ENCODE results near the gene MANBA.

The MANBA gene

GRCh38 chr4:102592256-102592655 lies 168.5 kb downstream of the MANBA start:
- DNase-seq (ENCODE audit: low read depth) = no peak

DNA sequence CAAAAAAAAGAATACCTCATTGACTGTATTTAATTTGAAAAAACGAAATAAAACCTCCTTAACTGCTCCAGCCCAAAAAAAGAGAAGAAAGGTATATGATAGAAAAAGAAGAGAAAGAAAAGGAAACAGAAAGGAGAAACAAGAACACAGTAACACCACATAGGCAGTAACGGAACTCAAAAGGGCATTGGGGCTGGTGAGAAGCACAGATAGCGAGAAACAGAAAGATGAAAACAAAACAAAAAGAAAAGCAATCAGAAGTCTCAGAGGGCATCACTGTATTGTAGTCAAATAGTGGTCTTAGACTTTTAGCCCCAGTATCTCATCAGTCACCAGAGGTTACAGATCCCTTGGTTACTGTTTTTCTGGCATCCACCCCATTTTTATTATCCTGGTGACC lies 171.0 kb downstream of the MANBA start:
- no peak for DNase-seq (ENCODE audit: low read depth)

DNA sequence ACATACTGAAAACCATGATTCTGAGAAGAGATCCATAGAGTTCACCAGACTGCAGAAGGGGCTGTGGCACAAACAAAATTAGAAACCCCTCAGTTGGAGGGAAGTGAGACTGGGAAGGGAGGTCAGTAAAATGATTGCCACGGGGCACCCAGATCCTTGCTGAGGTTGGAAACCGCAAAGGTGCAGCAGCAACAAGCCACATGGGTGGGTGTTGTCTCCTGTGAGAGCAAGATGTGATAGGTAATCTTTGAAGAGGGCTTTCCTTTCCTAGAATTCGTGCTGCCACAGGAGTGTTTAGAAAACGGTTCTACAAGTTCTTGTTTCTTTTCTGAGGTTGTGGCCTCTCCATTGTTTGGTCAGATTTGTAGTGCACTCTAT lies 174.1 kb downstream of the MANBA start:
- DNase-seq (ENCODE audit: low read depth) = no peak

- no peak for DNase-seq (ENCODE audit: low read depth)
These were observed 174.6 kb downstream of the MANBA start for GRCh38 chr4:102586002-102586643.

DNA sequence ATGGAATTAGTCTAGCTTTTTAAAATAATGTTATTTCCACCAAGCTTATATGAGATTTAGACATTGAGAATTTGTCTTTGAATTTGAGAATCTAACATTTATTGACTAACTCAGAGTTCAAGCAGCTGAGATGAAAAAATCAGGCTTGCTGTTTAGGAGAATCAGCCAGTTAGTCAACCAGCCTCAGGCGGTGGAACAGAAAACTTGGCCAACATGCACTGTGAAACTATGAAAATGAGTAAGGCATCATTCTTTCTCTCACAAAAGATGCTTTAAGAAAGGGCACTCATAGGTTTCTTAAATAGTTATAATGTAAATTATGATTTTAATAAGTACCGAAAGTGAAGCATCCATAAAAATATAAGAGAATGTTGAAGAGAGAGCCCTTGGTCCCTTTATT lies 175.4 kb downstream of the MANBA start:
- no peak for DNase-seq (ENCODE audit: low read depth)

DNA sequence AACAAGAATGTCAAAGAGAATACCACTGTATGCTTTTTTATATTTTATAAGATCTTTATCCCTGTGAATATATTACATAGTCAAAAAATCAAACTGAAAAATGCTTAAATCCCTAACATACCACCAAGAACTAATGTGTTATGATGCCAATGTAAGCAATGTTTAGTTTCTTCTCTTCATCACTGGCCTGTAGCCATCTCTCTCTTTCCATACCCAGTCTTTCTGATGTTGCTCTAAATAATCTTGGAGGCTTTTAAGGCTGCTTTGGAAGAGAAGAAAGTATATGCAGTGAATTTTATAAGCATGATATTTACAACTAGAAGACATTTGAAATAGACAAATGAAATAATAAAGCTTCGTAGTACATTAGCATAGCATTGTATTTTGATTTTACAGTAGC lies 176.7 kb downstream of the MANBA start:
- no peak for DNase-seq (ENCODE audit: low read depth)
